HG02938 (cell line): ENCODE data around the gene NAA11.
"Not testable (repeated sequence)": the region's sequence is repeated elsewhere in the genome, so short reads cannot be mapped to it uniquely, and the experiment has no call there.

Experiments
- ATAC-seq: cut with Tn5 transposase; IDR thresholded peaks from one replicate; pipeline ENCODE4 v1.9.1; 2021; ENCODE audit warnings: mild to moderate bottlenecking, moderate library complexity; ENCODE audit not compliant: unreplicated experiment

Gene NAA11

DNA sequence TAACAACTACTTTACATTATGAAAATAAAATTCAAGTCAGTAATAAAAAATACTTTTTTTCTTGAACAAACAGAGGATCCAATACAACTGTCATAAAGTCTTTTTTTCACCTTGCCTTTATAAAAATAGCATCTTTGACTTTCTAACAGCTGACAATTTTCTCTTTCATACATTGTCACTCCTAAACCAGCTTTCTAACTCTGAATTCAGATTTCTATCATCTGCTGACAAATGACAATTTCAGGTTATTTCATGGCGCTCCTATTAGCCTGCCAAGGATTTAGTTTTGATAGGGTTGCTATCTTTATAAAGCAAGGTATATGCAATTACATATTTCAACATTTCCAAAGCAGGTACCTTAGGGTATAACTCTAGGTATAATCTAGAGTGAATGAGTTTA lies 14.6 kb downstream of the NAA11 start:
- no peak for ATAC-seq

DNA sequence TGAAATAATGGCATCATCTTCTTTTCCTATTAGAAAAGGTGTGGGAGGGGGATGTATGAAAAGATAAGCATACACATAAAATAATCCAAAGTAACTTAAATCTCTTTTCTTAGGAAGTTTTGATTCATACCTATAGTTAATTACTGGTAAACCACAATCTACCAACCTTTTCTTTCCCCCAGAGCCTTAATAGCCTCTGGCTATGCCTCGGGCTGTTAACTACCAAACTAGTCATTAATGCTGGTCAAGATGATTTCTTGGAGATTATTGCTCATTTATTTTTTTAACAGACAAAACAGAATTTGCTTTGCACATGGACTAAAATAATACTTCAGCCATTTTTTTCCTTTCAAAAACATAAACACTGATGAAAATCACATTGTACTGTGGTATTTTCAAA lies 16.9 kb downstream of the NAA11 start:
- ATAC-seq = no peak

DNA sequence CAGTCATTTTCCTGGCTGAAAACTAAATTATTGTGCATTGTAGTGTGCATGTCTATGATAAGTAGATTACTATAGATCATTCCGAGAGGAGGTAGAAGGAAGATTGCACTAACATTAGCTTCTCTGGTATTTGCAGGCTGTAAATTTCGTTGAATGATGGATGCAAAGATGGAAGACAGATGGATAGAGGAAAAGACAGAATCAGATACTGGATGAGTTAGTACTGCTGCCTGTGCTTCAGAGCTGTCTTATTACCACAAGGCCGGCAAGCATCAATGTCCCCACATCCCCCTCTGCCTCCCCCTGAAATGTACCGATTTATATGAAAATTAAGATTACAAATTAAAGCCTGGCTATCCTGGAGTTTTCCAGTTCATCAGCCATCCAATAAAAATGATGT lies 17.7 kb downstream of the NAA11 start:
- no peak for ATAC-seq

DNA sequence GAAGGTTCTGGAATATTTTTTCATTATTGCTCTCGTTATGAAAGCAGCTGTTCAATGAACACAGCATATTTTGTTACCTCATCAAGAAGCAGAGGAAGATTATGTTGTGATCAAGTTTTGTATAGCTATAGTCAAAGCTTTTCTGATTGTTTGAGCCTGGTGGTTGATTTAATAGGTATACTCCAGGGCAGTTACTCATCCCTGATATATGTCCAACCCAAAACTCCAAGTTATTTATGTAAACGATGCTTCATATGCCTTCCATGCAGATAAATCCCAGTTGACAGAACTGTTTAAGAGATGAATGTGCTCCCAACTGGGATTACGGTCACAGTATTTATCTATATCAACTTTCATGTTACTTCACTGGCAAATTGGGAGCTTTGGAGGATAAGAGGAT lies 19.1 kb downstream of the NAA11 start:
- no peak for ATAC-seq

DNA sequence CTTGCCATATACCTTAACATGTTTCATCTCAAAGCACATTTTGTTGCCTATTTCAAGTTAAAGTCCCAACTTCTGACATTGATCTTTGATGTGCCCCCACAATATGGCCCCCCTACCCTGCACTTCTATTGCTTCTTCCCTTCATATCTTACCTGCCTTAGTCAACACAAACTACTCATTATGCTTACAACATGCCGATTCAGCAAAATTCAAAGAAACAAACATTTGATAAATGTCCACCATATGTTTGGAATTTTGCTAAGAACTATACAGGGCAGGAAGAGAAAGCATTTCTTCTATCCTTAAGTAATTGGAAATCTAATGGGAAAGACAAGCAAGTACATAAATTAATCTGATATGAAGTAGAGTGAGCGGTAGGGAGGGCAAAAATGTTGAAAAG lies 25.6 kb downstream of the NAA11 start:
- no peak for ATAC-seq

DNA sequence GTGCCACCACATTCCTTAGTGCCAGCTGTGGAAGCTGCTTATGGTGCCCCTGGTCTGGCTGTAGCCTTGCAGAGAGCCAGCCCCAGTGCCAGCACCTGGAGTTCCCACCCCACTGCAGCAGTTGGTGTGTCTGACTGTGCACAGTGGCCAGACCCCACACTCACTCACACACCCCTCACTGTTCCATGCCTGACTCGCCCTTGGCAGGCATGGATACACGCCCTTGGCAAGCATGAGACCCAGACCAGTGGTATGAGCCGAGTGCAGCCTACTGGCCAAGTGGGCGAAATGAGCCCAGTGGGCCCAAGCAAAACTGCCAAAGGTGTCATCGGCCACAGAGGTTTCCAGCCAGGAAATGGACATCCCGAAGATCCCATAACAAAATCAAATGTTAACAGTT lies 27.4 kb downstream of the NAA11 start:
- no peak for ATAC-seq

DNA sequence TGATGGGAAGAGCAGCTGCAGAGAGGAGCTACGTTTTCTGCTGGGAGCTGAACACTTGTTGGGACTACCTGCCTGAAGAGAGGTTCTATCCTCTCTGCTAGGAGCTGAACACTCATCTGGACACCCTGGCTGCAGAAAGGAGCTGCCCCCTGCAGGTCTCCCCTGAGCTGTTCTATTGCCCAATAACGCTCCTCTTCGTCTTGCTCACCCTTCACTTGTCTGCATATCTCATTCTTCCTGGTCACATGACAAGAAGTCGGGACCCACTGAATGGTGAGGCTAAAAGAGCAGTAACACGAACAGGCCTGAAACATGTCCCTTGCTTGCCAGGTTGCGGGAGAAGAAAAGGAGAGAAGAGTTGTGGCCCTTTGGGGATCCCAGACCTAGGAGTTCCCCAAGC lies 27.8 kb downstream of the NAA11 start:
- no peak for ATAC-seq

DNA sequence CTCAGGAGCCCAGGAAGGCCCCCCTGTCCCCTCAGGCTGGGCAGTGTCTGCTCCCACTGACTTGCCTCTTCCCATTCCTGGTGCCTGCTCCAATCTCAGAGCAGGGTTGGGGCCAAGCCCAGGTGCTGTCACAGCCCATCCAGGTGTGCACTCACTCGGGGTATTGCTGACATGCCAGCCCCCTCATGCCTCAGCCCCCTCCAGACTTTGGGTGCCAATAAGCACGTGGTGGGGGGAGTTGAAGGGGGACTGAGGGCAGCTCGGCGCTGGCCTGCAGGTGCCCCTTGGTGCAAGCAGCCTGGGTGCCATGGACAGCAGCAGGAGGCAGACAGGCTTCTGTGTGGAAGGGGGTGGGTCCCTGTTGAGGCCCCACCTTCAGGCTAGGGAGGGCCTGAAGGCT lies 28.4 kb downstream of the NAA11 start:
- ATAC-seq = no peak

DNA sequence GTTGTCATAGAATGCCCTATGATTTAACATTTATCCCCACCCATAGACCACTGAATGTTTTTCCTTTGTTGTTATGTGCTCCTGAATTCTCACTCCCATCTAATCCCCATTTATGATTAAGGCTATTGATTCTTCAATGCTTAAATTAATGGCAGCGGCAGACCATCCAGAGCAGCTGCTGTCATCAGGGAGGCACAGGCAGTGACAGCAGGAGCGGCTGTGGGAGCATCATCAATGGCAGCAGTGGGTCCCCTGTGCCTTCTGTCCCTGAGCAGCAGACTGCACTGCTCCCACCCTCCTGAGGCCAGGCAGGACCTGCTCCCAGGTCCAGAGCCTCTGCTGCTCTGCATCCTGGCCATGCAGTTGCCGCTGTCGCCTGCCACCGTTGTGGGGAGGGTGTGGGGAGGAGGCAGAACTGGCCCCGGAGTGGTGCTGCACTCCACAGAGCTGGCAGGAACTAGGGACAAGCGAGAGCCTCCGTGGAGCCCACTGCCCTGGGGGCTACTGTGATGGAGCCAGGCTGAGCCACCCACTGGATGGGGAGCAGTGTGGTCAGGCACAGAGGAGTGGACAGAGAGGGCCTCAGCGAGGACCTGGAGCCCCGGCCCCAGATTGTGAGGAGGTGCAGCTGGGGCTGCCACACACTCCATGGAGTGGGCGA lies 29.0 kb downstream of the NAA11 start:
- ATAC-seq = no peak

DNA sequence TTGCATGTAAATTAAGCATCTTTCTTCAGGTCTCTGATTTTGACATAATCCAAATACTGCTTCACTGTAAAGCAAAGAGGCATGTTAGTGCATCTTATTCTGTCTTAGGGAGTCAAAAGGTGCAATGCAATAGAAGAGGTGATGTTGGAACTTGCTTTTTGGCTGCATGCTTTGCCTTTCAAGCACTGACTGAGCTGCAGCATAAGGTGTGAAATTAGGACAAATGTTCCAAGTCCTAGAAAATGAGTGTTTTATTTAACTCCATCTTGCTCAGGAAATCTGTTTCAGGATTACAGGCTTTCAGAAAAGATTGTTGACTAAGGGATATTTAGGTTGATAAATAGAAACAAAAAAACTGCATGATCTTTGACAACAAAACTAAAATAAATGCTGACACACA lies 30.8 kb downstream of the NAA11 start:
- no peak for ATAC-seq

DNA sequence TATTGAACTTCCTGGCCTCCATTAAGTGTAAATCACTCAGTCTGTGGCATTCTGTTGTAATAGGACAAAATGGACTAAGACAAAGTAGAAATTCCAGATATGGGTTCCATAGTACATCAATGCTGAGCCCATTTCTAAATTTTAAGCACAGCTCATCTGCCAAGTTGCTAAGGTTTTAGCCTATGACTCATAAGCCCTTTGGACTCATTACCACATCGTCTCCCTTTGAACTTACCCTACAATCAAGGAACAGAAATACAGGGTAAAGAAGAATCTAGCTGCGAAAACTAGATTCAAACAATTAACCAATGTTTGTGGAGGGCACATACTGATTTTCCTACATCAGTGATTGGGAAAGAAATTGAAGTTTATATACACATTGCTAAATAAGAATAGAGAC lies 31.8 kb downstream of the NAA11 start:
- ATAC-seq = no peak

DNA sequence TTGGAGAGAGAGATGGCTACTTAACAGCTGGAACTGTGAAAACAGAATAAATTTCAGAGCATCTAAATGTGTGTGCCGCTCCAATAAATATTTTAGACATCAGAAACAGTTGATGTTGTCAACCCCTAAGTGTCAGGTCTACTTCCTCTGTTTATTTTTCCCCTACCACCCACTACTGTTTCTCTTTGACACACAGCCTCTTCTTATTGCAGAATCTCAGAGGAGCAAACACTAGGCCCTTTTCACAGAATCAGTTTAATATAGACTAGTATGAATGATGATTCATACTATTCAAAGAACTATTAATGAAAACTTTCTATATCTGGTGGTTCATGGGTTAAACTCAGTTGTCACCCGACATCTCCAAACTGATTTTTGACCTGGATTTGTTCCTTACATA lies 33.9 kb downstream of the NAA11 start:
- ATAC-seq = no peak

DNA sequence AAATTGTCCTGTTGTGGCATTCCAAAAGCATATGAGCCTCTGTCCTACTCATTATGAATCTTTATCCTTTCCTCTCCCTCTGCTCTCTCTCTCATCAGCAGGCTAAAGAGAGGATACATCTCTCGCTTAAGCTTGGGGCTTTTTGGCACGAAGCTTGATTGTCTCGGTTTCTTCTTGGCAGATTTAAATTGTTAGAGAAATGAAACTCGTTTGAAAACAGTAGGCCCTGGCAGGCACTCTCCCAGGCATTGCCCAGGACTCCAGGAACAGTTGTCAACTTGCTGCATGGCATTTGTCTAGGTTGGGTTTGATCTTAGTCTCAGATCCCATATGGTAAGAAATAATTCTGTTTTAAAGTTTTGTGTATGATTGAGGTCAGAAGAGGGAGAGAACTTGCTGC lies 35.5 kb downstream of the NAA11 start:
- no peak for ATAC-seq

DNA sequence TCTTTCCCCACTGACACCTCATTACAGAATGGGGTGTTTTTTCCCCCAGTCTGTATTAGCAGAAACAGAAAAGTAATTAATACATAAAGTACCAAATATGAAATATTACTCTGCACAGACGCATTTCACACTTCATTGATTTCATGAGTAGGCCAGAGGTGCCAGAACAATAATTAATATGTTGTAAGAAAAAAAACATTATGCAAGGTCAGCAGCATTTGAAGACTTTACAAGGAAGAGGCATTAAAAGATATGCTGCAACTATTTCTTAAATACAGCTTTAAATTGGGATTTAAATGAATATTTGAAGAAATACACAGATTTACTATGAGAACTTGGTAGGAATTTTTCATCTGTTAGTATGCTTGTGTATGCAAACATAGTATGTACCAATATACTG lies 37.7 kb downstream of the NAA11 start:
- no peak for ATAC-seq

DNA sequence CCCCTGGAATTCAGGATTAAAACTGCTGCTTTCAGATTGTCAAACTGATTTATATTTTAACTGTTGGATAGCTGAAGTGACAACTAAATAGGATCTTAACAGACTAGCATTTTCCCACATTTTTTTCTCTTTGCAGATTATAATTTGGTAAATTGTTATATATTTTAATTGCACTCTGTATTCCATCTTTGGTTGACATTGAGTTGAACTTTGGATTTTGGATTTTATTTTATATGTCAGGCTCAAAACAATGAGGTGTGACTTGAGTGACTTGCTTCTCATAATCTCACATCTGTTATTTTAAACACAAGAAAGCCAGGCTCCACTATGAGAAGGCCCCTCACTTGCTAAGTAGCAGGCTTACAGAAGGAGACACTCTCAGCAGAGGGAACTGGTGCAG lies 38.1 kb downstream of the NAA11 start:
- no peak for ATAC-seq

DNA sequence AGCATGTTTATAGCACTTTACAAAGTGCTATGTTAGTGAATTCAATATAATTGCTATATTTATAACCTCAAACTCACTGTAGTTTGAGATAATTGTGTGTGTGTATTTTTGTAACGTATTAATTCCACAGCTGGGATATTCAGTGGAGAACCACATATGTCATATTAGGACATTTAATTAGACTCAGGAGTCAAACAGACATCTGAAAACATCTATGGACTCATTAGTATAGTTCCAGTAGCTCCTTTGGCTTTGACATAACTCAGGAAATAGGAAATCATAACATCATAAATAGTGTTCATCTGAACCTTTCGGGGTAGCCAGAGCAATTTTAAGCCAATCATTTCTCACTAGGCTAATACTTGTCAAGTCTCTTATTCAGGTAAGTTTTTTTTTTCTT lies 38.8 kb downstream of the NAA11 start:
- ATAC-seq = no peak

DNA sequence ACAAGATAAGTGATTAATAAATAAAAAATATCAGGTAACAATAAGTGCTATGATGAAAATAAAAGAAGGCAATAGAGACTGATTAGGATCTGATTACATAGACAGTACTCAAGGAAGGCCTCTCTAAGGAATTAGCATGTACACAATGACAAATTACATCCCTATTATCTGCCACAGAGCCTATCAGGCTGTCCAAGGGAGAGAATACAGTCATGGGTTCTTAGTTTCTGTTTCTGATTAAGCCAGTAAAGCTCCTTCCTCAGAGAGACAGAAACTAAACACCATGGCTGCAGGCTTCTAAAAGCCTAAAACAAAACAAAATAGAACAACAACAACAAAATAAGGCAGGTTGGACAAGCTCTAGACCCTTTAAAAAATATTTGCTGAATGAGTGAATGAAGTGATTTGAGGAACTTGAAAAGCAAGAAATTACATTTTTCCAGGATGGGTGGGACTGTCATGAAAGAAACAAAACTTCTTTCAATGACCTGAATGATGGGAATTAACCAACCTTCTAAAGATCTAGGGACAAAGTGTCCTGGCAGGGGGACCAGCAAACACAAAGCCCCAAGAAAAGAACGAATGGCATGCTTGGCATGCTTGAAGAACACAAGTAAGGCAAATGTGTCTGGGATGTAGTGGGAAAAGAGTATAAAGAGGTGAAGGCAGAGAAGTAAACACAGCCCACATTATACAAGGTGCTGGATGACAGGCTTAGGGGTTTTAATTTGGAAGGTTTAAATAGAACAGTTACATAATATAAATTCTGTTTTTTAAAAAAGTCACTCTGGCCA lies 44.1 kb downstream of the NAA11 start:
- ATAC-seq = no peak

DNA sequence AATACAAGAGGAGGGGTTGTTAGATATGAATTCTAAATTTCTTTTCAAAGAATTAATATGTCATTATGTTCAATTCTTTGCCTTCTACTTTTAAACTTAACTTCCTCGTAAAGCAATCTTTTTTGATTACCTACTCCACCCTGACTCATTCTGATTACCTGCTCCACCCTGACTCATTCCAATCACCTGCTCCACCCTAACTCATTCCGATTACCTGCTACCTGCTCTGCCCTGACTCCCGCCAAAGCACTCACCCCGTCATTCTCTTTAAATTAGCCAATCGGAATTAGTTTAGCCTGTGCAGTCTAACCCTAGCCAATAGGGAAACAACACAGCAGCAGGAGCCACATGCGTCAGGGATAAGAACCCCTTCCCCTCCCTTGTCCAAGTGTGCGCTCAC lies 48.4 kb downstream of the NAA11 start:
- ATAC-seq = not testable (repeated sequence)

DNA sequence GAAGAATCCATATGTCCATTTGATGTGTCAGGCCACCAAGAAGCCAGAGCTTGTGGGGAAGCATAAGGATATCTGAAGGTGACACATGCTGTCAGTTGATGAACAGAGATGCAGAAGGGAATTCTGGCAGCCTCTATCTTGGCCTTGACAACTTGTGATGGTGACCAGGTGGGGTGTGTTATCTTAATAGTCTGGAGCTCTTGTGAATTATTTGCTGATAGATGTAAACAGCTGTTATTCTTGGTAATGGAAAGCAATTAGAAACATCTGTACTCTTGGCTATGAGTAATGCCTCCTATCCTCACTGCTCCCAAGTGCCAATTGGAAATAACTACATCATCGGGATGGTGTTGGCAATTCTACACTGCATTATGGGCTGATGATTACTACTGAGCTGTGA lies 51.9 kb downstream of the NAA11 start:
- no peak for ATAC-seq

DNA sequence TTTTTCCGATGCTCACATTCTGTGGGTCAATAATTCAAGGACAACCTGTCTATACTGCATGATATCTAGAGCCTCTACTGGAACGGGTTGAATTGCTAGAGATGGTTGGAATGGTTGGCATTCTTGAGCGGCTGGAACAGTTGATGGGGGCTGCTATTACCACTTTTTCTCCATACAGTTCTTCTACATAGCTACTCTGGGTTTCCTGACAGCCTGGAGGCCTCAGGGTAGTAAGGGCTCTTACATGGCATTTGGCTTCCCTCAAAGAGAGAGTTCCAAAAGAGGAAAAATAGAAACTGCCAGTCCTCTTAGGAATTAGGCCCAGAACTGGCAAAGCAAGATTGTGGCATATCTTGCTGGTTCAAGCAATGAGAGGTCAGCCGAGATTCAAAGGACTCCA lies 53.1 kb downstream of the NAA11 start:
- ATAC-seq = no peak

DNA sequence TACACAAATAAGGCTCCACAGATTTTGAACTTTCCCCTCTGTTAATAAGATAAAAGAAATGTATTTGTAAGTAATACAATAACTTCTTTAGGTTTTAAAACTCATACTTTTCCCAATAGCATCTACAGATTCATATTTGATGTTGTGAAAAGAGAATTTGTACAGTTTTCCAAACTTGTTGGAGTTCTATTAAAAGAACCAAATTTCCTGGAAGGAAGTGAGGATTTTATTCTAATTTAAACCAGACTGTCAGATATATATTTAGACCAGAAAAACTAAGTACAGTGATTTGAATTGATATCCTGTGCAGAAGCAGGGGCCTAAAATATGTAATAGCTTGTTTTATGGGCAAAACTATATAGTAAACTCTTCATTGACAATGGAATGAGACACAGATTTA lies 53.7 kb downstream of the NAA11 start:
- ATAC-seq = no peak

DNA sequence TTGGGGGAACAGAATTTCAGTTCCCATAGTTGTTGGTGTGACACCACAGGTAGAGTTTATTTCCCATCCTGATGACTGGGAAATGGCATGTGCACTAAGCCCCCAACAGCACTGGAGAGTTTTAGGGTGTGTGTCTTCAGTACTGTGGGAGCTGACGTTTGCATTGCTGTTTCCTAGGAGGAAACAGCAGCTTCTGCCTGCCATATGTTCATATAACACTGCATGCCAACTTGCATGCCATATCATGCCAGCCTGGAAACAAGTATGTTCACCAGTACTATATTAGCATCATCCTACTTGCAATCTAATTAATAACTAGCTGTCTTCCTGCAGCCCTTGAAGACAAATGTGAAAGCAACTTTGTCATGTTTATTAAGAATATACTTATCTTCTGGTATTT lies 58.2 kb downstream of the NAA11 start:
- no peak for ATAC-seq
